ENCODE results near the gene CDH15.

GRCh38 chr16:89137666-89138512 lies 33.7 kb upstream of the CDH15 start:
- no peak for TF ChIP-seq KLF6 (CRISPR knock-in tag; IDR thresholded peaks at IDR 0.05; ENCODE audit: borderline replicate concordance)
- TF ChIP-seq EP300 (IDR thresholded peaks at IDR 0.05; ENCODE audit: low read length) = no peak
- TF ChIP-seq HMGXB4 (CRISPR knock-in tag; IDR thresholded peaks at IDR 0.05) = no peak
- no peak for TF ChIP-seq SUPT5H (IDR thresholded peaks at IDR 0.05)
- TF ChIP-seq ZNF263 (CRISPR knock-in tag; IDR thresholded peaks at IDR 0.05; ENCODE audit: borderline replicate concordance) = no peak
- TF ChIP-seq CXXC5 (CRISPR knock-in tag; IDR thresholded peaks at IDR 0.05) = no peak
- no peak for TF ChIP-seq ZNF830 (CRISPR knock-in tag; IDR thresholded peaks at IDR 0.05)
- TF ChIP-seq CTCF (IDR thresholded peaks at IDR 0.05 in 2 of 3, conservative IDR thresholded peaks at IDR 0.05 in 1 of 3; ENCODE audit: insufficient read depth in 2 of 3, low read depth in 1 of 3, low read length in 3 of 3) = no peak
- no peak for TF ChIP-seq CHD4 (IDR thresholded peaks at IDR 0.05; ENCODE audit: insufficient read depth, insufficient replicate concordance, low read depth, low read length, poor library complexity, severe bottlenecking)
- no peak for TF ChIP-seq HDAC6 (IDR thresholded peaks at IDR 0.05; ENCODE audit: low read depth, low read length)
- no peak for TF ChIP-seq TAF1 (IDR thresholded peaks at IDR 0.05; ENCODE audit: control insufficient read depth, extremely low read depth, insufficient read depth, low read length, severe bottlenecking)

Data from K562 (cell line).